H1 (cell line): ENCODE data around the gene NOB1.

Experiments used
- EZH2 ChIP-seq: fragments of 200-600 bp; sonication (generic); IDR thresholded peaks from 2 replicates; pipeline ENCODE4 v1.7.1; 2012; ENCODE audit warnings: low read depth, mild to moderate bottlenecking, moderate library complexity, low read length, inconsistent platforms; ENCODE audit not compliant: severe bottlenecking
- POLR2A ChIP-seq, 2 experiments: IDR thresholded peaks; 1 replicate in 1 of 2; 2 replicates in 1 of 2; pipeline ENCODE4 v1.6.1; 2011; ENCODE audit warnings: low read depth in 2 of 2, low read length in 2 of 2, mild to moderate bottlenecking in 2 of 2; ENCODE audit errors: control extremely low read depth in 1 of 2

- TF ChIP-seq POLR2A (IDR thresholded peaks at IDR 0.05; ENCODE audit: control extremely low read depth in 1 of 2, low read depth in 2 of 2, low read length in 2 of 2) (no peak), EZH2 (no peak)
Observed at GRCh38 chr16:69745959-69746358, 8.8 kb downstream of the NOB1 start.
